SH-SY5Y (cell line): Measurements from ENCODE around the gene DAPK1.

Experiments used
- GATA2 ChIP-seq: IDR thresholded peaks from 2 replicates; pipeline ENCODE4 v1.6.1; 2011; ENCODE audit warnings: mild to moderate bottlenecking, low read depth, low read length
- GATA3 ChIP-seq: IDR thresholded peaks from 2 replicates; pipeline ENCODE4 v1.6.1; 2011; ENCODE audit warnings: low read depth, mild to moderate bottlenecking, low read length, moderate library complexity

DNA sequence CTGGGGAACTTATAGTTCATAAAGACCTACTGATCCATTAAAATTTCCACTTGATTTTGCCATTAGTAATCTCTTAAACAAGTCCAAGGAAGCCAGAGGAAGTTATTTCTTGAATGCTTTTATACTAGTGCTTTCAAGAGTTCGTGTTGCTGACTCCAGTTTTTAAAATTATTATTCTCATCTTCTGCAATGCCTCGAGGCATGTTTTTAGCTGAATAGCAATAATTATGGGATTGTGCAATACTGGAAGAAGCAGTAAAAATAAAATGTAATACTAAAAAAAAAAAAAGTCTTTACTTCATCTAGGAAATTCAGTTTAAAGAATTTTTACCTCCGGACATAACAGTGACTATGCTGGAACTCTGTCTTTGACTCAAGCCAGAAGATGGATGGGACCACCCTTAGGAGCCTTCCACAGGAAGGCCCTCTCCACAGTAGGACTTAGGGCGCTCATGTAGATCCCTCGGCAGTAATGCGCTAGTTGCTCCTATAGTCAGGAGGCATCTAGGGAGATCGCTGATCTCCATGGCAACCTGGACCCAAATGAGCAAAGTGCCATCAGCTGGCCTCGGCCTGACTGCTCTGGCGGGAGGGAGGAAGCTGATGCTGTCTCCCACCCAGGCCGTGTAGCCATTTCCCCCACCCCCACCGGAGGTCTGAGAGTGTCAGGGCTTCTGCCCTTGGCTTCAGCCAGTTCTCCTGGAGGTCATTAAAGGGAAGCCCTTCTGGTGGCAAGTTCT lies 56.7 kb downstream of the DAPK1 start:
- TF ChIP-seq GATA2 (no peak), GATA3 (no peak)
